Natural killer cell (primary cell): ENCODE results near the gene DLL1. TPM values are rescaled to one million over a fixed set of nuclear protein-coding genes. Genes with fewer than 3 reads are reported as not detected.

Experiments used
- ATAC-seq, 3 donors: fragments of 150-1000 bp in 2 of 3; fragments of 200-7000 bp in 1 of 3; cut with Tn5 transposase; 1 replicate in 1 of 3; 2 replicates in 2 of 3; pipeline ENCODE4 v1.10.0; 2021; ENCODE audit warnings: mild to moderate bottlenecking in 2 of 3, moderate library complexity in 2 of 3
- DNase-seq, 2 donors: peaks; one replicate each; pipeline versions ENCODE4 v3.0.0 to v3.0.0-alpha.2; 2013 to 2021; ENCODE audit warnings: mixed read lengths in 1 of 2
- H3K27ac ChIP-seq: one replicate; pipeline ENCODE4 v1.5.1; 2013; ENCODE audit warnings: mild to moderate bottlenecking, low read length
- H3K27me3 ChIP-seq: one replicate; pipeline ENCODE4 v1.6.1; 2013; ENCODE audit warnings: low read length; ENCODE audit not compliant: control insufficient read depth, insufficient read depth
- H3K36me3 ChIP-seq: one replicate; pipeline ENCODE4 v1.6.1; 2013; ENCODE audit warnings: low read length; ENCODE audit not compliant: control insufficient read depth, insufficient read depth
- H3K4me1 ChIP-seq: one replicate; pipeline ENCODE4 v1.6.1; 2013; ENCODE audit warnings: low read length; ENCODE audit not compliant: control insufficient read depth, insufficient read depth
- H3K4me3 ChIP-seq: one replicate; pipeline ENCODE4 v1.5.1; 2013; ENCODE audit warnings: low read length
- H3K9me3 ChIP-seq: one replicate; pipeline ENCODE4 v1.6.1; 2013; ENCODE audit warnings: low read length; ENCODE audit not compliant: control insufficient read depth, insufficient read depth
- H3K27ac Mint-ChIP-seq, 2 donors: one replicate each; pipeline ENCODE4 v1.8.0; 2022; ENCODE audit warnings: mild to moderate bottlenecking in 2 of 2, mixed read lengths in 2 of 2, moderate library complexity in 1 of 2
- H3K27me3 Mint-ChIP-seq, 2 donors: one replicate each; pipeline ENCODE4 v1.8.0; 2022; ENCODE audit warnings: low read depth in 2 of 2, mixed read lengths in 2 of 2
- H3K36me3 Mint-ChIP-seq: one replicate; pipeline ENCODE4 v1.8.0; 2022; ENCODE audit warnings: mixed read lengths
- H3K4me1 Mint-ChIP-seq, 2 donors: one replicate each; pipeline ENCODE4 v1.8.0; 2022; ENCODE audit warnings: mixed read lengths in 2 of 2
- H3K4me3 Mint-ChIP-seq: one replicate; pipeline ENCODE4 v1.8.0; 2022; ENCODE audit warnings: mild to moderate bottlenecking, moderate library complexity, mixed read lengths
- H3K9me3 Mint-ChIP-seq, 2 donors: one replicate each; pipeline ENCODE4 v1.8.0; 2022; ENCODE audit warnings: mixed read lengths in 2 of 2
- CTCF ChIP-seq: fragments of 200-600 bp; IDR thresholded peaks from one replicate; pipeline ENCODE4 v1.8.0; 2022; ENCODE audit warnings: antibody characterized with exemption
- WGBS: methylation state at CpG from one replicate; pipeline ENCODE4 v1.1.7; 2013; ENCODE audit warnings: missing lambda C conversion rate; ENCODE audit not compliant: insufficient coverage; 5-methylcytosine and 5-hydroxymethylcytosine counted together
- intact Hi-C: fragments of 100-400 bp; cut with micrococcal nuclease; formaldehyde crosslinking; loops from one replicate; pipeline ENCODE4 v1.14.2; 2022
- total RNA-seq, 4 donors: library from RNA; stranded (reverse); fragments of 120-200 nt in 1 of 4; gene quantifications; one replicate each; pipeline versions ENCODE4 v1.2.3 to v1.2.4, GENCODE V29; 2013 to 2022

Gene DLL1
- total RNA-seq, 3 donors from 2014 or later (not counting 1 experiment from before 2014, with no cell fraction given), result 4.3 to 16.9 (median 6.0) TPM

GRCh38 chr6:170292407-170293158 lies 1.7 kb upstream of the DLL1 start:
- H3K27ac Mint-ChIP-seq, result peak overlapping the region in 1 of 2 donors; percentile 71
- H3K9me3 Mint-ChIP-seq, result no peaks in the 10 kb centered on the region
- 19% methylated on average over 13 of the region's 13 CpGs for WGBS
- H3K4me3 Mint-ChIP-seq, result peak overlapping the region; percentile 47
- H3K4me1 ChIP-seq, result peaks cover 60% of the 10 kb centered on the region
- H3K27ac ChIP-seq, result no peak overlapping the region
- DNase-seq, result peak in 1 of 2 donors; percentile 48
- peaks cover 42% of the 10 kb centered on the region for H3K27me3 ChIP-seq
- no peak for TF ChIP-seq CTCF
- no peak for ATAC-seq
- intact Hi-C loops, result loop anchor here (10.0 kb wide), 1 partner anchor 222 kb away; no protein-coding TSS in a partner anchor
- H3K4me3 ChIP-seq, result no peak overlapping the region
- peaks cover 2% of the 10 kb centered on the region for H3K36me3 ChIP-seq
- peaks cover 34 to 65% of the 10 kb centered on the region in 2 donors for H3K4me1 Mint-ChIP-seq
- no peaks in the 10 kb centered on the region for H3K36me3 Mint-ChIP-seq
- no peaks in the 10 kb centered on the region for H3K9me3 ChIP-seq
- peaks cover 22 to 60% of the 10 kb centered on the region in 2 donors for H3K27me3 Mint-ChIP-seq

GRCh38 chr6:170292111-170292406 lies 1.2 kb upstream of the DLL1 start:
- no peak for DNase-seq
- peaks cover 22 to 56% of the 10 kb centered on the region in 2 donors for H3K27me3 Mint-ChIP-seq
- peaks cover 34 to 65% of the 10 kb centered on the region in 2 donors for H3K4me1 Mint-ChIP-seq
- H3K4me1 ChIP-seq, result peaks cover 63% of the 10 kb centered on the region
- H3K27ac Mint-ChIP-seq, result peak overlapping the region; percentile 26 to 71
- H3K27ac ChIP-seq, result no peak overlapping the region
- WGBS, result 10% methylated on average over 3 of the region's 11 CpGs
- ATAC-seq, result no peak
- H3K4me3 Mint-ChIP-seq, result peak overlapping the region; percentile 94
- no peaks in the 10 kb centered on the region for H3K9me3 Mint-ChIP-seq
- intact Hi-C loops, result loop anchor here (10.0 kb wide), 1 partner anchor 223 kb away; no protein-coding TSS in a partner anchor
- no peaks in the 10 kb centered on the region for H3K9me3 ChIP-seq
- peaks cover 44% of the 10 kb centered on the region for H3K27me3 ChIP-seq
- peak overlapping the region; percentile 19 for H3K4me3 ChIP-seq
- TF ChIP-seq CTCF, result no peak
- peaks cover 6% of the 10 kb centered on the region for H3K36me3 ChIP-seq
- no peaks in the 10 kb centered on the region for H3K36me3 Mint-ChIP-seq

GRCh38 chr6:170291271-170292110 lies 613 bp upstream of the DLL1 start:
- WGBS, result under 1% methylated on average over 87 of the region's 87 CpGs
- peaks cover 22 to 62% of the 10 kb centered on the region in 2 donors for H3K27me3 Mint-ChIP-seq
- TF ChIP-seq CTCF, result no peak
- peak overlapping the region; percentile 26 to 71 for H3K27ac Mint-ChIP-seq
- Histone ChIP-seq H3K36me3 (peaks cover 8% of the 10 kb centered on the region), H3K27ac (no peak overlapping the region), H3K4me3 (peak overlapping the region; percentile 85), H3K4me1 (peaks cover 63% of the 10 kb centered on the region), H3K27me3 (peaks cover 44% of the 10 kb centered on the region), H3K9me3 (no peaks in the 10 kb centered on the region)
- peak; percentile 29 to 49 (median 43) for ATAC-seq
- no peaks in the 10 kb centered on the region for H3K36me3 Mint-ChIP-seq
- DNase-seq, result peak in 1 of 2 donors; percentile 75
- no peaks in the 10 kb centered on the region for H3K9me3 Mint-ChIP-seq
- H3K4me3 Mint-ChIP-seq, result peak overlapping the region; percentile 98
- peaks cover 34 to 65% of the 10 kb centered on the region in 2 donors for H3K4me1 Mint-ChIP-seq
- intact Hi-C loops, result loop anchor here (10.0 kb wide), 1 partner anchor 223 kb away; no protein-coding TSS in a partner anchor
